Activated CD8-positive, alpha-beta memory T cell treated with anti-CD3 and anti-CD28 coated beads, Interleukin-2, amount 50 U/mL, for 1 hour (primary cell): ENCODE results near the gene SYNGAP1.

Source experiments
- DNase-seq: peaks from one replicate; pipeline ENCODE4 v3.0.0-alpha.2; 2020; ENCODE audit errors: extremely low read depth

SYNGAP1 gene

GRCh38 chr6:33421344-33421643 lies 1.4 kb downstream of the SYNGAP1 start:
- DNase-seq = no peak

GRCh38 chr6:33423777-33424176 lies 3.9 kb downstream of the SYNGAP1 start:
- DNase-seq = no peak

GRCh38 chr6:33424855-33425667 lies 5.2 kb downstream of the SYNGAP1 start:
- DNase-seq = no peak

- DNase-seq = peak; percentile 70
These were observed 6.1 kb downstream of the SYNGAP1 start for GRCh38 chr6:33425668-33426577.

- no peak for DNase-seq
These were observed 7.0 kb downstream of the SYNGAP1 start for GRCh38 chr6:33426590-33427511.

GRCh38 chr6:33427585-33428223 lies 7.8 kb downstream of the SYNGAP1 start:
- no peak for DNase-seq

- no peak for DNase-seq
These were observed 8.5 kb downstream of the SYNGAP1 start for GRCh38 chr6:33428224-33428965.

GRCh38 chr6:33428966-33429749 lies 9.3 kb downstream of the SYNGAP1 start:
- DNase-seq = no peak

- DNase-seq = no peak
These were observed 9.8 kb downstream of the SYNGAP1 start for GRCh38 chr6:33429750-33430052.

GRCh38 chr6:33430334-33430733 lies 10.5 kb downstream of the SYNGAP1 start:
- no peak for DNase-seq

- DNase-seq = no peak
These were observed 11.4 kb downstream of the SYNGAP1 start for GRCh38 chr6:33430991-33431879.

GRCh38 chr6:33431880-33432541 lies 12.1 kb downstream of the SYNGAP1 start:
- DNase-seq = no peak

GRCh38 chr6:33432546-33432945 lies 12.7 kb downstream of the SYNGAP1 start:
- no peak for DNase-seq

- DNase-seq = no peak
These were observed 13.2 kb downstream of the SYNGAP1 start for GRCh38 chr6:33433001-33433543.

GRCh38 chr6:33433544-33434191 lies 13.8 kb downstream of the SYNGAP1 start:
- DNase-seq = no peak

- no peak for DNase-seq
These were observed 15.1 kb downstream of the SYNGAP1 start for GRCh38 chr6:33434961-33435360.

- no peak for DNase-seq
These were observed 17.8 kb downstream of the SYNGAP1 start for GRCh38 chr6:33437666-33438065.
